ENCODE measurements around the gene PPM1M.

DNA sequence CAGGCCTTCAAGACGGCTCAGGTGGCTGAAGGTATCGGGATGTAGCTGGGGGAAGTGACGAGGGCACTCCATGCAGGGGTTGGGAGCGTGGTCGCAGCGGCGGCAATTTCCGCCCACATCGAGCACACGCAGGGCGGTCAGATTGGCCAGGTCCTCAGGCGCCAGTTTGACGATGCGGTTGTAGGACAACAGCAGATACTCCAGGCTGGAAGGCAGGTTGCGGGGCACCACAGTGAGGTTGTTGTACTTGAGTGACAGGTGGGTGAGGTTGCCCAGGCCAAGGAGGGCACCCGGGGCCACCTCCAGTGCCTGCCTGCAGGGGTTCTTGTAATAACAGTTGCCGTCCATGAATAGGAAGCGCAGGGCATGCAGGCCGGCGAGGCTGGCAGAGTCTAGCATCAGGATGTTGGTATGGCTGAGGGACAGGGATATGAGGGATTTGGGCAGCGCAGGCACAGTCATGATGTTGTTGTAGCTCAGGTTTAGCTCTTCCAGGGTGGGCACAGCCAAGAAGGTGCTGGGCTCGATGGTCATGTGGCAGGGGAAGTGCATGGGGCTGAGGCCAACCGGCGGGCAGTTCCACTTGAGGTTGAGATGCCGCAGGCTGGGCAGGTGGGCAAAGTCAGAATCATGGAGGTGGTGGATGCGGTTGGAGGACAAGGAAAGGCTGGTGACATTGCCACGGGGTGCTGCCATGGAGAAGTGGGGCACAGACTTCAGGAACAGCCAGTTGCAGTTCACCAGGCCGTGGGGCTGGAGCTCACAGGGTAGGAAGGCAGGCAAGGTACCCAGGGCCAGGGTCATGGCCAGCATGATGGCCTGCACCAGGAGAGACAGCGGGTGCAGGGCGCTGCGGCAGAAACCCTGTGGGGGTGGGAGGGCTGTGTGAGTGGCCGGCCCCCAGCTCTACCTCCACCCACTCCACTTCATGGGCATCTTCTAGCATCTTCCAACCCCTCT, 21.8 kb upstream of the PPM1M start:
- TF ChIP-seq, protein P1, sequence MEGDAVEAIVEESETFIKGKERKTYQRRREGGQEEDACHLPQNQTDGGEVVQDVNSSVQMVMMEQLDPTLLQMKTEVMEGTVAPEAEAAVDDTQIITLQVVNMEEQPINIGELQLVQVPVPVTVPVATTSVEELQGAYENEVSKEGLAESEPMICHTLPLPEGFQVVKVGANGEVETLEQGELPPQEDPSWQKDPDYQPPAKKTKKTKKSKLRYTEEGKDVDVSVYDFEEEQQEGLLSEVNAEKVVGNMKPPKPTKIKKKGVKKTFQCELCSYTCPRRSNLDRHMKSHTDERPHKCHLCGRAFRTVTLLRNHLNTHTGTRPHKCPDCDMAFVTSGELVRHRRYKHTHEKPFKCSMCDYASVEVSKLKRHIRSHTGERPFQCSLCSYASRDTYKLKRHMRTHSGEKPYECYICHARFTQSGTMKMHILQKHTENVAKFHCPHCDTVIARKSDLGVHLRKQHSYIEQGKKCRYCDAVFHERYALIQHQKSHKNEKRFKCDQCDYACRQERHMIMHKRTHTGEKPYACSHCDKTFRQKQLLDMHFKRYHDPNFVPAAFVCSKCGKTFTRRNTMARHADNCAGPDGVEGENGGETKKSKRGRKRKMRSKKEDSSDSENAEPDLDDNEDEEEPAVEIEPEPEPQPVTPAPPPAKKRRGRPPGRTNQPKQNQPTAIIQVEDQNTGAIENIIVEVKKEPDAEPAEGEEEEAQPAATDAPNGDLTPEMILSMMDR (conservative IDR thresholded peaks at IDR 0.05) = no peak
- no peak for TF ChIP-seq ZFX (IDR thresholded peaks at IDR 0.05)

All from C4-2B (cell line).